ENCODE measurements around the gene LGMN.
"Not testable (repeated sequence)": the region's sequence is repeated elsewhere in the genome, so short reads cannot be mapped to it uniquely, and the experiment has no call there.

Gene LGMN

GRCh38 chr14:92716131-92716530 is 32.3 kb downstream of the LGMN start:
- Histone ChIP-seq H4K20me1 (ENCODE audit: control insufficient read depth, insufficient read depth, low read depth, low read length) (no peaks in the 10 kb centered on the region), H3K27me3 (ENCODE audit: control insufficient read depth, low read length) (no peaks in the 10 kb centered on the region), H3F3A (ENCODE audit: control insufficient read depth, insufficient read depth) (no peaks in the 10 kb centered on the region), H3K4me3 (ENCODE audit: low read length) (no peak overlapping the region), H3K9me3 (ENCODE audit: control insufficient read depth, insufficient read depth, low read length) (no peaks in the 10 kb centered on the region), H3K27ac (ENCODE audit: low read depth, low read length) (no peak overlapping the region), H3K36me3 (ENCODE audit: control insufficient read depth, low read length) (no peaks in the 10 kb centered on the region), H3K79me2 (ENCODE audit: control insufficient read depth, low read length) (no peaks in the 10 kb centered on the region), H3K4me2 (ENCODE audit: low read length) (no peak overlapping the region), H3K4me1 (ENCODE audit: control insufficient read depth, low read length) (no peaks in the 10 kb centered on the region), H3K9me2 (replicated peaks; ENCODE audit: control insufficient read depth, low read length) (no peaks in the 10 kb centered on the region)
- no peak for TF ChIP-seq EZH2phosphoT487 (IDR thresholded peaks at IDR 0.05; ENCODE audit: borderline replicate concordance, low read length)
- TF ChIP-seq CTCF (IDR thresholded peaks at IDR 0.05; ENCODE audit: low read depth, low read length, poor library complexity, severe bottlenecking), result no peak

DNA sequence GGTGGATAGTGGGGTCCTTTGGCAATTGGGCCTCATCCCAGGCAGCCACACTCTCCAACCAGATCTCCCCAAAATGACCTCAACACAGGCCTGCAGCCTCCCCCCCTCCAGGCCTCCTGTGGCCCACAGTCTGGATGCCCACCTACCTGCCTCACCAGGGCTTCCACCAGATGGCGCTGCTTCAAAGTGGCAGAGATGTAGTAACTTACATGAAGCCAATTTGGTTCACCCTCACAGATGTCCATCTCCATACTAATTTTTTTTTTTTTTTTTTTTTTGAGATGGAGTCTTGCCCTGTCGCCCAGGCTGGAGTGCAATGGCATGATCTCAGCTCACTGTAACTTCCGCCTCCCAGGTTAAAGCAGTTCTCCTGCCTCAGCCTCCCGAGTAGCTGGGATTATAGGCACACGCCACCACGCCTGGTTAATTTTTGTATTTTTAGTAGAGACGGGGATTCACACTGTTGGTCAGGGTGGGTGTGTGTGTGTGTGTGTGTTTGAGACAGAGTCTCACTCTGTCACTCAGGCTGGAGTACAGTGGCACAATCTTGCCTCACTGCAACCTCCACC is 33.6 kb downstream of the LGMN start:
- not testable (repeated sequence) for H4K20me1 ChIP-seq (ENCODE audit: control insufficient read depth, insufficient read depth, low read depth, low read length); H3K4me2 ChIP-seq (ENCODE audit: low read length)

GRCh38 chr14:92712654-92713051 is 35.8 kb downstream of the LGMN start:
- H4K20me1 ChIP-seq (ENCODE audit: control insufficient read depth, insufficient read depth, low read depth, low read length), result no peaks in the 10 kb centered on the region
- no peak overlapping the region for H3K4me3 ChIP-seq (ENCODE audit: low read length)

More for the DNA sequence above, 33.6 kb downstream of the LGMN start:
- TF ChIP-seq CTCF (IDR thresholded peaks at IDR 0.05; ENCODE audit: low read depth, low read length, poor library complexity, severe bottlenecking), result peak; percentile 75
- not testable (repeated sequence) for H3K79me2 ChIP-seq (ENCODE audit: control insufficient read depth, low read length); H3K4me1 ChIP-seq (ENCODE audit: control insufficient read depth, low read length); H3K27ac ChIP-seq (ENCODE audit: low read depth, low read length); H3K36me3 ChIP-seq (ENCODE audit: control insufficient read depth, low read length); H3K27me3 ChIP-seq (ENCODE audit: control insufficient read depth, low read length); H3K4me3 ChIP-seq (ENCODE audit: low read length); H3K9me3 ChIP-seq (ENCODE audit: control insufficient read depth, insufficient read depth, low read length); H3F3A ChIP-seq (ENCODE audit: control insufficient read depth, insufficient read depth); H3K9me2 ChIP-seq (replicated peaks; ENCODE audit: control insufficient read depth, low read length)

More at GRCh38 chr14:92712654-92713051, 35.8 kb downstream of the LGMN start:
- Histone ChIP-seq H3F3A (ENCODE audit: control insufficient read depth, insufficient read depth) (no peaks in the 10 kb centered on the region), H3K4me2 (ENCODE audit: low read length) (no peak overlapping the region), H3K36me3 (ENCODE audit: control insufficient read depth, low read length) (no peaks in the 10 kb centered on the region), H3K9me3 (ENCODE audit: control insufficient read depth, insufficient read depth, low read length) (no peaks in the 10 kb centered on the region), H3K27ac (ENCODE audit: low read depth, low read length) (no peak overlapping the region), H3K4me1 (ENCODE audit: control insufficient read depth, low read length) (no peaks in the 10 kb centered on the region), H3K79me2 (ENCODE audit: control insufficient read depth, low read length) (no peaks in the 10 kb centered on the region), H3K9me2 (replicated peaks; ENCODE audit: control insufficient read depth, low read length) (no peaks in the 10 kb centered on the region), H3K27me3 (ENCODE audit: control insufficient read depth, low read length) (no peaks in the 10 kb centered on the region)
- TF ChIP-seq EZH2phosphoT487 (IDR thresholded peaks at IDR 0.05; ENCODE audit: borderline replicate concordance, low read length), result no peak
- TF ChIP-seq CTCF (IDR thresholded peaks at IDR 0.05; ENCODE audit: low read depth, low read length, poor library complexity, severe bottlenecking), result no peak
